Measurements from ENCODE around the gene SLC45A2. TPM values are rescaled to one million over a fixed set of nuclear protein-coding genes. Genes with fewer than 3 reads are reported as not detected.

The SLC45A2 gene
- total and polyA plus RNA-seq, 10 donors = 0.07 to 0.74 TPM; not detected in 8

DNA sequence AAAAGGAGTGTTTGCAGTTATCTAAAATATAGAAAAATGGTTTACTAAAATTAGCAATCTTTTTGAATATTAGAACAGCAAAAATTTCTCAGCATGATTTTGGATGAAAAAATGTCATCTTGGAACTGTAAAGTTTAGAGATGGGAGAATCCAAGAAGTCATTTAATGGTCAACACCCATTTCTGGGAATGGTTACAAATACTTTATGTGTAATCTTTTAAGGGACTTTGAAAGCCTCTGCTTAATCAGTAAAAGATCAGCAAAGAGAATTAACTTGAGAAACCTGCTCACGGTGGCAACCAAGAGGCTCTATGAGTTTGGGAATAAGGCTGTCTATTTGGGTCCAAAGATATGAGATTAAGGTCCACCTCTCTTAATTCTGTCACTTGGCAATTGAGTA lies 45.6 kb upstream of the SLC45A2 start:
- no peaks in the 10 kb centered on the region for H3K4me1 ChIP-seq
- TF ChIP-seq POLR2A (IDR thresholded peaks at IDR 0.05) (no peak), CTCF (IDR thresholded peaks at IDR 0.05 in 8 of 11, conservative IDR thresholded peaks at IDR 0.05 in 3 of 11) (no peak), POLR2AphosphoS5 (IDR thresholded peaks at IDR 0.05) (no peak)
- H3K27me3 ChIP-seq (replicated peaks in 1 of 7) = no peaks in the 10 kb centered on the region
- intact Hi-C loops (cut with DNase I; ENCODE audit: low total_unique reads) = no loop called here
- no peak for DNase-seq
- no peak overlapping the region for H3K4me3 ChIP-seq
- H3K9me3 ChIP-seq = no peaks in the 10 kb centered on the region
- H3K36me3 ChIP-seq = peaks cover 0 to 64% (median 5%) of the 10 kb centered on the region in 6 donors
- 91 to 97% (median 94%) methylated on average over 1 of the region's 1 CpG for WGBS, 5 donors
- no peak overlapping the region for H3K27ac ChIP-seq

GRCh38 chr5:34028349-34028748 lies 43.9 kb upstream of the SLC45A2 start:
- intact Hi-C loops (cut with DNase I; ENCODE audit: low total_unique reads) = no loop called here
- no peak overlapping the region for H3K27ac ChIP-seq
- H3K36me3 ChIP-seq = peaks cover 0 to 57% (median 4%) of the 10 kb centered on the region in 6 donors
- no peak for DNase-seq
- H3K27me3 ChIP-seq (replicated peaks in 1 of 7) = no peaks in the 10 kb centered on the region
- H3K4me3 ChIP-seq = no peak overlapping the region
- TF ChIP-seq CTCF (IDR thresholded peaks at IDR 0.05 in 8 of 11, conservative IDR thresholded peaks at IDR 0.05 in 3 of 11) (no peak), POLR2A (IDR thresholded peaks at IDR 0.05) (no peak), POLR2AphosphoS5 (IDR thresholded peaks at IDR 0.05) (no peak)
- 85 to 90% (median 87%) methylated on average over 3 of the region's 3 CpGs for WGBS, 5 donors
- no peaks in the 10 kb centered on the region for H3K9me3 ChIP-seq
- H3K4me1 ChIP-seq = no peaks in the 10 kb centered on the region

- no peak overlapping the region for H3K4me3 ChIP-seq
- intact Hi-C loops (cut with DNase I; ENCODE audit: low total_unique reads) = no loop called here
- H3K9me3 ChIP-seq = no peaks in the 10 kb centered on the region
- TF ChIP-seq POLR2A (IDR thresholded peaks at IDR 0.05) (no peak), CTCF (IDR thresholded peaks at IDR 0.05 in 8 of 11, conservative IDR thresholded peaks at IDR 0.05 in 3 of 11) (no peak), POLR2AphosphoS5 (IDR thresholded peaks at IDR 0.05) (no peak)
- H3K27me3 ChIP-seq (replicated peaks in 1 of 7) = no peaks in the 10 kb centered on the region
- peaks cover 0 to 50% (median 1%) of the 10 kb centered on the region in 6 donors for H3K36me3 ChIP-seq
- H3K4me1 ChIP-seq = peaks cover 0 to 9% (median 0%) of the 10 kb centered on the region in 6 donors
- 88 to 97% (median 93%) methylated on average over 9 of the region's 9 CpGs for WGBS, 5 donors
- H3K27ac ChIP-seq = no peak overlapping the region
- no peak for DNase-seq
Observed at GRCh38 chr5:34026089-34026761, 41.7 kb upstream of the SLC45A2 start.

DNA sequence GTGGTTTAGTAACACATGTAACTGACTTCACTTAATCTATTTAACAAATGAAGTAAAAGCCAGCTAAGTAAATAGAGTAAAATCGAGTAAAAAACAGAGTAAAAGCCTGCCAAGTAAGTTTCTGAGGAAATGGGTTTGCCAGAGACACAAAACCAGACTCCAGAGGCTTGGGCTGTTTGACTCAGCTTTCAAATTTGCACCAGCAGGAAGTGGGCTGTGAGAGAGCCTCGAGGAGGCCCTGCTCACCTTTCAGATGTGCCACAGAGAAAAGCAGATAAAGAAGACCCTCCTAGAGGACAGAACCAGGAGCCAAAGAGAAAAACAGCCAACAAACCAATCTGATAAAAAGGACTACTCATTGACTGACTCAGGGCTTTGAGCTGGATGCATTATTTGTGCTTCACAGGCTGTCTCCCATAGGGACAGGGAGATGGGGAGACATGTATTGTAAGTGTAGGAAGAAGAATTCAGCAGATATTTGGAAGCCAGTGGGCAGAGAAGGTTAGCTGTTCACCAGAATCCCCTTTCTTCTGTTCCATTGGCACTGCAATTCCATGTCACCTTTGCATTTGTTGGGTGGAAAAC lies 37.7 kb upstream of the SLC45A2 start:
- peaks cover 0 to 9% (median 0%) of the 10 kb centered on the region in 6 donors for H3K4me1 ChIP-seq
- no peaks in the 10 kb centered on the region for H3K27me3 ChIP-seq (replicated peaks in 1 of 7)
- intact Hi-C loops (cut with DNase I; ENCODE audit: low total_unique reads) = no loop called here
- WGBS, 5 donors = 6 to 19% (median 14%) methylated on average over 2 of the region's 2 CpGs
- DNase-seq = no peak
- H3K36me3 ChIP-seq = peaks cover 0 to 58% (median 1%) of the 10 kb centered on the region in 6 donors
- no peak overlapping the region for H3K4me3 ChIP-seq
- H3K9me3 ChIP-seq = no peaks in the 10 kb centered on the region
- no peak for TF ChIP-seq CTCF (IDR thresholded peaks at IDR 0.05 in 8 of 11, conservative IDR thresholded peaks at IDR 0.05 in 3 of 11)
- H3K27ac ChIP-seq = peak overlapping the region in 2 of 8 donors; percentile 11 to 48
